ENCODE data around the gene MRPS7.

Gene MRPS7

DNA sequence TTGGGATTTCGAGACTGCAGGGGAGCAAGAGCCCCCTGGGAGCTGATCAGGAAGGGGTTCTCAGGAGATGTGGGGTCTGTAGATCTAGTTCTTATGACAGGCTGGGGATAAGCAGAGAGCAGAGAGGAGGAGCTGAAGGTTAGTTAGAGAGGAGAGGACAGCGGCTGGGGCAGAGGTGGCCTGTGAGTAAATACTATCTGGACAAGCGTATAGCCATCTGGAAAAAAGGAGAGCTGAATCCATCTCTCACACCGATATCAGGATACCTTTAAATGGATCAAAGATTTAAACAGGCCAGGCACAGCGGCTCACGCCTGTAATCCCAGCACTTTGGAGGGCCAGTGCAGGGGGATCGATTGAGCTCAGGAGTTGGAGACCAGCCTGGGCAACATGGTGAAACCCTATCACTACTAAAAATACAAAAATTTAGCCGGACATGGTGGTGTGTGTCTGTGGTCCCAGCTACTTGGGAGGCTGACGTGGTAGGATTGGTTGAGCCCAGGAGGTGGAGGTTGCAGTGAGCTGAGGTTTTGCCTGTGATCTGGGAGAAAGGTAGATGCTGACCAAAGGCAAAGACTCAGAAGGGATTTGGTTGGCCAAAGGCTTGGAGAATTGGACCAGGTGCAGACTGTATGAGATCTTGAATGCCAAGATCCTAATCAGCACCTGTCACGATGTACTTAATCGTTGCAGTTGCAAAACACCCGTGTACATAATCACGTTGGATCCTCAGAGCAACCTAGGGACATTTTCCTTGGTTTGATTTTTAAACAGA is 46.5 kb downstream of the MRPS7 start:
- Histone ChIP-seq H3K79me2 (ENCODE audit: insufficient read depth, low read depth) (no peaks in the 10 kb centered on the region), H2AFZ (ENCODE audit: low read depth) (no peak overlapping the region), H4K20me1 (ENCODE audit: insufficient read depth) (no peaks in the 10 kb centered on the region), H3K27me3 (ENCODE audit: insufficient read depth, low read depth) (no peaks in the 10 kb centered on the region), H3K9ac (no peak overlapping the region), H3K36me3 (ENCODE audit: insufficient read depth) (no peaks in the 10 kb centered on the region), H3K27ac (no peak overlapping the region), H3K4me2 (no peak overlapping the region), H3K4me3 (IDR thresholded peaks at IDR 0.05; ENCODE audit: insufficient read depth, low read depth, low read length) (no peak overlapping the region), H3K4me1 (ENCODE audit: low read depth, poor library complexity, severe bottlenecking) (no peaks in the 10 kb centered on the region)
- TF ChIP-seq CTCF (conservative IDR thresholded peaks at IDR 0.05; ENCODE audit: low read depth, low read length): no peak

DNA sequence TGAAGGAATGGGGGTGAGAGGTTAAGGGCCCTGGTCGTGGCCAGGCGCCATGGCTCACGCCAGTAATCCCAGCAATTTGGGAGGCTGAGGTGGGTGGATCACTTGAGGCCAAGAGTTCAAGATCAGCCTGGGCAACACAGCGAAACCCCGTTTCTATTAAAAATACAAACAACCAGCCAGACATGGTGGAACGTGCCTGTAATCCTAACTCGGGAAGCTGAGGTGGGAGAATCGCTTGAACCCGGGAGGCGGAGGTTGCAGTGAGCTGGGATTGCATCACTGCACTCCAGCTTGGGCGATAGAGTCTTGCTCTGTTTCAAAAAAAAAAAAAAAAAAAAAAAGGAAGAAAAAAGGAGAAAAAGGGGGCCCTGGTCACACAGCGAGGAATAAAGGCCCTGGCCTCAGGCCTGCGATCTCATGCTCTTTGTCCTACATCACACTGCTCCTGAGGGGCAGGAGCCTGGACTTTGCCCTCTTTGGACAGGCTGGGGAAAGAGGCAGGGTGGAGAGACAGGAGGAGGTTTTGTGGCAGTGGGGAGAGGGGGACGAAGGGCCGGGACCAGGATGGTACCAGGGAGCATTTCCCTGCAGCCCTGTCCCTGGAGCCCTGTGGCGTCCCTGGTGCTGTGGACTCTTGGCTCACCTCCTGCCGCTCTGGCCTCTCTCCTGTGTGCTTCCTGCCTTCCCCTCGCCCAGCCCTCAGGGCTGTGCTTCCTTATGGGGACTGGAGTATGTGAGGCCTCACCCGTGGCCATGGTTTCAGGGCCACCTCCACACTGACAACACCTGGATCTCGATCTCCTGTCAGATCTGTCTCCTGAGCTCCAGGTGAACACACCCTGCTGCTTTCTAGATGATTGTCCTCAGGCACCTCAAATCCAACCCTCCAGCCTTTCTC is 47.3 kb downstream of the MRPS7 start:
- Histone ChIP-seq H3K9ac (no peak overlapping the region), H3K79me2 (ENCODE audit: insufficient read depth, low read depth) (no peaks in the 10 kb centered on the region), H3K4me2 (no peak overlapping the region), H3K27ac (no peak overlapping the region), H3K4me1 (ENCODE audit: low read depth, poor library complexity, severe bottlenecking) (no peaks in the 10 kb centered on the region), H4K20me1 (ENCODE audit: insufficient read depth) (no peaks in the 10 kb centered on the region), H3K36me3 (ENCODE audit: insufficient read depth) (no peaks in the 10 kb centered on the region), H3K4me3 (IDR thresholded peaks at IDR 0.05; ENCODE audit: insufficient read depth, low read depth, low read length) (no peak overlapping the region), H3K27me3 (ENCODE audit: insufficient read depth, low read depth) (no peaks in the 10 kb centered on the region), H2AFZ (ENCODE audit: low read depth) (no peak overlapping the region)
- TF ChIP-seq CTCF (conservative IDR thresholded peaks at IDR 0.05; ENCODE audit: low read depth, low read length): no peak

- no peak overlapping the region for H2AFZ ChIP-seq (ENCODE audit: low read depth)
- H3K79me2 ChIP-seq (ENCODE audit: insufficient read depth, low read depth): no peaks in the 10 kb centered on the region
- no peak overlapping the region for H3K4me3 ChIP-seq (IDR thresholded peaks at IDR 0.05; ENCODE audit: insufficient read depth, low read depth, low read length)
- H4K20me1 ChIP-seq (ENCODE audit: insufficient read depth): no peaks in the 10 kb centered on the region
- no peaks in the 10 kb centered on the region for H3K27me3 ChIP-seq (ENCODE audit: insufficient read depth, low read depth)
- no peak overlapping the region for H3K4me2 ChIP-seq
- no peak overlapping the region for H3K27ac ChIP-seq
- no peak for TF ChIP-seq CTCF (conservative IDR thresholded peaks at IDR 0.05; ENCODE audit: low read depth, low read length)
- no peaks in the 10 kb centered on the region for H3K36me3 ChIP-seq (ENCODE audit: insufficient read depth)
- no peak overlapping the region for H3K9ac ChIP-seq
- peaks cover 15% of the 10 kb centered on the region for H3K4me1 ChIP-seq (ENCODE audit: low read depth, poor library complexity, severe bottlenecking)
Observed at GRCh38 chr17:75313941-75314551, 52.4 kb downstream of the MRPS7 start.

GRCh38 chr17:75315541-75316243 is 54.0 kb downstream of the MRPS7 start:
- no peak overlapping the region for H3K27ac ChIP-seq
- no peaks in the 10 kb centered on the region for H4K20me1 ChIP-seq (ENCODE audit: insufficient read depth)
- H3K36me3 ChIP-seq (ENCODE audit: insufficient read depth): peaks cover 3% of the 10 kb centered on the region; the same call in 1 of the 2 replicates
- H2AFZ ChIP-seq (ENCODE audit: low read depth): no peak overlapping the region
- H3K9ac ChIP-seq: no peak overlapping the region
- H3K27me3 ChIP-seq (ENCODE audit: insufficient read depth, low read depth): no peaks in the 10 kb centered on the region
- no peak for TF ChIP-seq CTCF (conservative IDR thresholded peaks at IDR 0.05; ENCODE audit: low read depth, low read length)
- no peak overlapping the region for H3K4me2 ChIP-seq
- H3K79me2 ChIP-seq (ENCODE audit: insufficient read depth, low read depth): no peaks in the 10 kb centered on the region
- peaks cover 15% of the 10 kb centered on the region for H3K4me1 ChIP-seq (ENCODE audit: low read depth, poor library complexity, severe bottlenecking)
- no peak overlapping the region for H3K4me3 ChIP-seq (IDR thresholded peaks at IDR 0.05; ENCODE audit: insufficient read depth, low read depth, low read length)
